Stimulated activated CD8-positive, alpha-beta memory T cell treated with anti-CD3 and anti-CD28 coated beads, Interleukin-4, amount 100 ng/mL, for 24 hours (primary cell): ENCODE results near the gene PFKM.
"Not testable (repeated sequence)": the region's sequence is repeated elsewhere in the genome, so short reads cannot be mapped to it uniquely, and the experiment has no call there.

Source experiments
- DNase-seq: peaks from one replicate; pipeline ENCODE4 v3.0.0-alpha.2; 2020; ENCODE audit warnings: low read depth

Gene PFKM

GRCh38 chr12:48111312-48111693 is 7.9 kb upstream of the PFKM start:
- DNase-seq: not testable (repeated sequence)

- no peak for DNase-seq
Measured at GRCh38 chr12:48115957-48116356, 3.2 kb upstream of the PFKM start.

DNA sequence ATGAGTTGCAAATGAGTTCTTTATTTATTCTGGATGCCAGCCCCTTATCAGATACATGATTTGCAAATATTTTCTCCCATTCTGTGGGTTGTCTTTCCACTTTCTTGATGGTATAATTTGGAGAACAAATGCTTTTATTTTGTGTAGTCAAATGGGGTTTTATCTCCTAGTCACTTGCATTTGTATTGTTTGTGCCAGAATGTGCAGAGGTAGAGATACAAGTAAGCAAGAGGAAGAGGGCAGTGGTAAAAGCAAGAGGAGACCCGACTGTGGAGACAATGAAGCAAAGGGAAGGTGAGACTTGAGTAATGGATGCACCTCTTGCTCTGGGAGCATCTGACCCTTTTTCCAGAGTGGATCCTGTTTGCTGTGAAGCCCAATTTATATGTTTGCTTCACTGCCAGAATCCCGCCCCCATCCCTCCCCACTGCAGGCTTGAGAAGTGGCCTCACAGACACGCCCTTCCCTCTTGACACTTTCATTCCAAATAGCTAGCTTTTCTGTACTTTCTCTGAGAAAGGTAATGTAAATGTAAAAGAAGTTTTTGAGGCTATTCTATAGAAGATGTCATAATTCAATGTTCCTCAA is 786 bp upstream of the PFKM start:
- no peak for DNase-seq

GRCh38 chr12:48119834-48120195 is 651 bp downstream of the PFKM start:
- no peak for DNase-seq

GRCh38 chr12:48121522-48121921 is 2.4 kb downstream of the PFKM start:
- DNase-seq: no peak

DNA sequence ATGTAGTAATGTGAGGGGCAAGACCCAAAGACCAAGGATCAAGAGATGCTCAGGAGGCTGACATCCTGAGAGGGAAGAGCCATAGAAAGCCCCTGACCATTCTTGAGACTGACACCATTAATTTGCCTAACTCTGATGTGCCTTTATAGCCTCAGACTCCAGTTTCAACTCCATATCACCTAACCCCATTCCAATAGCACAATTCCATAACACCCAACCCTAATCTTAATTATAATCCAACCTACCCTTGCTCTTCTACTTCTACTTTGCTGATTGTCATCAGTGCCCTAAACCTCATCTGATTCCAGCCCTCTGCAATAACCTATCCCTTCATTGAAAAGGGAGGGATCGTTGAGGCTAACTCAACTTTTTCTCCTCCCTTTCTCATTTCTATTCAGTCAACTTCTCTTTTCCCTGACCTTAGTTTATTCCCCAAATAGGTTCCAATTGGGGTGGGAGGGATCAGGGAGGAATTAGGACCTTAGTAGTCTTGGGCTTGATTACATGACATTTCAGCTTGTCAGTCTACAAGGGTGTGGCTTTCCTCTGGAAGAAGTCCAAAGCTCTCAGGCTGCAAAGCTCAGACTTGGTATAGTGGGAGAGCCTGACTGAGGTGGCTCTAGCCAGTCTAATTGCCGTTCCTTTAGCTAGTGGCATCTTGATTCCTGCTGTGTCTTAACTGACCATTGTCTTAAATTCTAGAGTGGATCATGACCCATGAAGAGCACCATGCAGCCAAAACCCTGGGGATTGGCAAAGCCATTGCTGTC is 3.1 kb downstream of the PFKM start:
- no peak for DNase-seq

DNA sequence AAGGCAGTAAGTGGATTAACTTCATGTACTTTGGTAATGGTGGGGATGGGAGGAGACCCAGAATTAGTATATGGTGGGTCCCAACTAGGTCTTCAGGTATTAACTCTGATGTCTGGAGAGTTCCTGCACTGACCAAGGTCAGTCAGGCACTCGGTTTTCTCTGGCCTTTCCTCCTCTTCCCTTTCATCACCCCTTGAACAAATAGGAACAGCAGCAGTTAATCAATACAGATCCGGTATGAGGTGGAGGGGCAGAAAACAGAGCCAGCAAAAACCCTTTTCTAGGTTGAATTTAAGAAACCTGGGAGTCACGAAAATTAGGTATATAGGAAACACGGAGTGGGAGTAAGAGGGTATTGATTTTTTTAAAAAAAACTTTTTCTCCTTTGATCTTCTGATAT is 4.0 kb downstream of the PFKM start:
- no peak for DNase-seq

DNA sequence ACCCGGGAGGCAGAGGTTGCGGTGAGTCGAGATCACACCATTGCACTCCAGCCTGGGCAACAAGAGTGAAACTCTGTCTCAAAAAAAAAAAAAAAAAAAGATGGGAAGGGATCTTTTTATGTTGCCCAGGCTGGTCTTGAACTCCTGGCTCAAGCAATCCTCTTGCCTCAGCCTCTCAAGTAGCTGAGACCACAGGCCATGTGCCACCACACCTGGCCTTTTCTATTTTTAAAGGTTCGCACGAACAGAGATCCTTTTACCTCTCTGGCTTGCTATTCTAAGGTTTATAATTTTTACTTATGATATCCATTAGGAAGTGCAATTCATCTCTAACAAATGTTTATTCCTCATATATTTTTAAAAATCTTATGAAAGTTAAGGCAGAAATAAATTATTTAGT is 6.4 kb downstream of the PFKM start:
- DNase-seq: not testable (repeated sequence)

DNA sequence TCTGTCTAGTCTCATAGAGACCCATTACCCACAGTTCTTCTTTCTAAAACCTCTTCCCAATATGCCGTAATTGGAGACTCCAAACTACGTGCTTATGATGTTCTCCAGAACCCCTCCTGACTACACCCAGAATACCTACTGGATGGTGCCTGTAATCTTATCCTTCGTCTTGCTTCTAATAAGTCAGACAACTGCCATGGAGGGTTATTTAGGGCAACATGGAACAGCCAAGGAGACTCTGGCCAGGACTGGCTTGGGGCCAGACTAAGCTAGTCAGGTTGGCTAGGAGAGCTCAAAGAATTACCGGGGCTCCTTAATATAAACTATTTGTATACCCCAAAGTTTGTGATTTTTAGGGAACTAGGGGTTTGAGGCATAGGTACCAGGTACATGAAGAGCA is 6.8 kb downstream of the PFKM start:
- no peak for DNase-seq

GRCh38 chr12:48126953-48127630 is 7.9 kb downstream of the PFKM start:
- DNase-seq: no peak

DNA sequence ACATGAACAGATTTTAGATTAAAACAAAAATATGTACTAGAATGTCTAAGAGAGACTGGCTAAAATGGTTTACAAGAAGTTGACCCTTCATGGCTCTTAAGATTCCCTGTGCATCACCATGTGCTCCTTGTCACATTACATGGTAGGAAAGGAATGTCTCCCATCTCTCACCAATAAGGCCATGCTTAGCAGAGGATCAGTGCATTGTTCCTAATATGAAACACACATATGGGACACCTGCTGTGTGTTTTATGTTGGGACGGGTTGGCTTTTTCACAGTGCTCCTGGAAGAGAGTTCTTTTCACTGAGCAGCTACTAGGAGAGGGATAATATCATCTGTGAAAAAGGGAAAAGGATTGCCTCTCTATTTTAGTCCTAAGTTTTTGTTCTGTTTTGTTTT is 9.6 kb downstream of the PFKM start:
- no peak for DNase-seq

- no peak for DNase-seq
Measured at GRCh38 chr12:48129376-48129775, 10.2 kb downstream of the PFKM start.

DNA sequence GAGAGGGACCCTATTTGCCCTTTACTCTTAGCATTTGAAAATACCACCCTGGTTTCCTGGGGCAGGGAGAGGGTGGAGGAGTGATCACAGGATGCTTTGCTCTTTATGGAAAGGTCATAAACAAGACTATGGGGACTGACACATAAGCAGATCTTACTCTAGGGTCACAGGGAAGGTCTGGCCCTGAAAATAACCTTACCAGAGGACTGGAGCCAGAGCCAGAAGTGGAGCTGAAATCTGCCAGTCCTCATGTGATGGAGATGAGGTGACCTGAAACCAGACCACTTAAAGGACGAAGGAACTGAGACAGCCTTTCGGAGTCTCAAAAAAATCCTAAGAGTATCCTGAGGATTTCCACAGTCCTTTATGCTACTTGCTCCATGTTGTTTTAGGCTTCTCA is 12.4 kb downstream of the PFKM start:
- no peak for DNase-seq

DNA sequence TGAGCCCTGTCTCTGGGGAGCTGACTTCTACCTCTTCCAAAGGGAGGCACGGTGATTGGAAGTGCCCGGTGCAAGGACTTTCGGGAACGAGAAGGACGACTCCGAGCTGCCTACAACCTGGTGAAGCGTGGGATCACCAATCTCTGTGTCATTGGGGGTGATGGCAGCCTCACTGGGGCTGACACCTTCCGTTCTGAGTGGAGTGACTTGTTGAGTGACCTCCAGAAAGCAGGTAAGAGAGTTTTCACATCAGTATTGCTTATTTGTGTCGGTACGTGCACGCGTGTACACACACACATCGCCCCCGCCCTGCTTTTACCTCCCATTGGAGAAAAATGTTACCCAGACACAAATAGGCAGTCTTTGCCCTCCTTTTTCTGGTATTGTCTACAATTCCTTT is 13.7 kb downstream of the PFKM start:
- DNase-seq: no peak

GRCh38 chr12:48135027-48135426 is 15.9 kb downstream of the PFKM start:
- no peak for DNase-seq

GRCh38 chr12:48142818-48143674 is 23.9 kb downstream of the PFKM start:
- no peak for DNase-seq

DNA sequence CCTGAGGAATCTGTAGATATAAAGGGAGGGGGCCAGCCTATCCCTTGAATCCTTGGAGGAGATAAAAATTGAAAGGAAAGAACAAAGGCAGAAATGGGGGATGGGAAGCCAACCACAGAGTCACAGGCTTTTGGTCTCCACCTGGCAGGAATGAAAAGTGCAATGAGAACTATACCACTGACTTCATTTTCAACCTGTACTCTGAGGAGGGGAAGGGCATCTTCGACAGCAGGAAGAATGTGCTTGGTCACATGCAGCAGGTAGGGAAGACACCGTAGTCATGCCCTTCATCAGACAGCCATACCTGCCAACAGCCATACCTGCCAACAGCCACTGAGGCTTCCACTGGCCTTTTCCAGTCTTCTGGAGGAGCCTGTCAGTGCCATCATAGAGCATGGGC is 24.7 kb downstream of the PFKM start:
- DNase-seq: no peak

DNA sequence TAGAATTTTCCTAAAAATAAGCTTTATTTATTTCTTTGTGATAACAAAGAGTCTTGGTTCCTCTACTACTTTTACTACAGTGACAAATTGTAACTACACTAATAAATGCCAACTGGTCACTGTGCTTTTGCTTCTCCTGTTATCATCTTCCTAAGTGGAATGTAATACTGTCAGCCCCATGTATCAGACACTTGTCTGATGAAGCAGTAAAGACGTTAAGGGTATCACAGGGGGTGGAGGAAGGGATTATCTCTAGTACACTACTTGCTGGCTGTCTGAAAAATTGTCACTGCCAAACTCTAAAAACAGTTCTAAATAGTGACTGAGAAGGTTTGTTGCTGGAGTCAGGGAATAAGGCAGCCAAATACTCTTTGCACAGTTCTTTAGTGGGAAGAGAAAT is 26.8 kb downstream of the PFKM start:
- no peak for DNase-seq

- DNase-seq: no peak
Measured at GRCh38 chr12:48151103-48151771, 32.1 kb downstream of the PFKM start.

DNA sequence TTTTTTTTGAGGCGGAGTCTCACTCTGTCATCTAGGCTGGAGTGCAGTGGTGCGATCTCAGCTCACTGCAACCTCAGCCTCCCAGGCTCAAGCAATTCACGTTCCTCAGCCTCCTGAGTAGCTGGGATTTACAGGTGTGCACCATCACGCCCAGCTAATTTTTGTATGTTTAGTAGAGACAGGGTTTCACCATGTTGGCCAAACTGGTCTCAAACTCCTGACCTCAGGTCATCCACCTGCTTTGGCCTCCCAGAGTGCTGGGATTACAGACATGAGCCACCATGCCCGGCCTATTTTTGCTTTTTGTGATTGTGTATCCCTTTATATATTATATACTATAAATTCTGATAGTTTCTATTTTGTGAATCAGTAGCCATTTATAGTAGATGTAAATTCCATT is 36.6 kb downstream of the PFKM start:
- not testable (repeated sequence) for DNase-seq

DNA sequence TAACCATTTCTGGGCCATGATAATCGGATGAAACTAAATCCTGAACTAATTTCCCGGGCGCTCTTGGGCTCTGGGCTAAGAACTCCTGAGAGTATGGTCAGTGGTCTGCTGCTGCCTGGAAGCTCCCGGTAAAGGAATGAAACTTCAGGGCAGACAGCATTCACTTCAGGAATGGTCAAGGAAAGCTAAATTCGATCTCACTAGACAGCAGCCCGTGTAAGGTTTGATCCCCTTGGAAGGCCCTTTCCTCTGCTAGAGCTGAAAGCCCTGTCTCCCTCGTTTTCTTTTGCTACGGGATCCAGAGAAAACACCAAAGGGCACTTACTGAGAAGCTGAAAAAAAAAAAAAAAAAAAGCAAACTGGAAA is 37.5 kb downstream of the PFKM start:
- no peak for DNase-seq
